H9 (cell line): ENCODE results near the gene NAPSA. TPM values are rescaled to one million over a fixed set of nuclear protein-coding genes. Genes with fewer than 3 reads are reported as not detected.
"Not testable (repeated sequence)": the region's sequence is repeated elsewhere in the genome, so short reads cannot be mapped to it uniquely, and the experiment has no call there.

ENCODE experiments used
- DNase-seq: peaks from one replicate; pipeline ENCODE4 v3.0.0-alpha.2; 2017
- H2AFZ ChIP-seq: one replicate; pipeline ENCODE4 v1.6.1; 2013; ENCODE audit warnings: mild to moderate bottlenecking, low read length, control low read depth, moderate library complexity
- H2AK5ac ChIP-seq: 2 replicates; pipeline ENCODE4 v1.6.1; 2013; ENCODE audit warnings: low read length, control low read depth, mixed read lengths; ENCODE audit not compliant: insufficient read length
- H2BK120ac ChIP-seq: one replicate; pipeline ENCODE4 v1.6.1; 2013; ENCODE audit warnings: low read depth, mild to moderate bottlenecking, low read length, control low read depth, inconsistent platforms; ENCODE audit not compliant: poor library complexity, severe bottlenecking
- H2BK12ac ChIP-seq: 2 replicates; pipeline ENCODE4 v1.6.1; 2013; ENCODE audit warnings: low read length, control low read depth, mixed read lengths, low read depth; ENCODE audit not compliant: insufficient read length
- H2BK15ac ChIP-seq: 2 replicates; pipeline ENCODE4 v1.6.1; 2013; ENCODE audit warnings: low read depth, low read length, control low read depth
- H2BK20ac ChIP-seq: one replicate; pipeline ENCODE4 v1.6.1; 2013; ENCODE audit warnings: low read depth, mild to moderate bottlenecking, low read length, control low read depth, inconsistent platforms; ENCODE audit not compliant: poor library complexity, severe bottlenecking
- H2BK5ac ChIP-seq: 2 replicates; pipeline ENCODE4 v1.6.1; 2013; ENCODE audit warnings: low read length, control low read depth, mixed read lengths; ENCODE audit not compliant: insufficient read length
- H3K14ac ChIP-seq: 2 replicates; pipeline ENCODE4 v1.6.1; 2013; ENCODE audit warnings: low read length, control low read depth; ENCODE audit not compliant: insufficient read depth
- H3K18ac ChIP-seq: 2 replicates; pipeline ENCODE4 v1.6.1; 2013; ENCODE audit warnings: low read depth, mild to moderate bottlenecking, mixed read lengths, low read length, control low read depth; ENCODE audit not compliant: insufficient read length
- H3K23ac ChIP-seq: 2 replicates; pipeline ENCODE4 v1.6.1; 2013; ENCODE audit warnings: low read length, control low read depth, mixed read lengths, low read depth; ENCODE audit not compliant: insufficient read length
- H3K23me2 ChIP-seq: 2 replicates; pipeline ENCODE4 v1.6.1; 2013; ENCODE audit warnings: low read depth, mild to moderate bottlenecking, mixed read lengths, low read length, control low read depth; ENCODE audit not compliant: insufficient read length, poor library complexity, severe bottlenecking
- H3K27ac ChIP-seq: 2 replicates; pipeline ENCODE4 v1.5.1; 2013; ENCODE audit warnings: low read length, control low read depth, mixed read lengths, low read depth; ENCODE audit not compliant: insufficient read length
- H3K27me3 ChIP-seq: 2 replicates; pipeline ENCODE4 v1.6.1; 2013; ENCODE audit warnings: low read length, control low read depth, inconsistent platforms; ENCODE audit not compliant: insufficient read depth
- H3K4ac ChIP-seq: 2 replicates; pipeline ENCODE4 v1.6.1; 2013; ENCODE audit warnings: low read depth, mild to moderate bottlenecking, control low read depth, inconsistent platforms, low read length, moderate library complexity
- H3K4me1 ChIP-seq: 2 replicates; pipeline ENCODE4 v1.6.1; 2013; ENCODE audit warnings: low read length, control low read depth, inconsistent platforms; ENCODE audit not compliant: insufficient read depth
- H3K4me2 ChIP-seq: 2 replicates; pipeline ENCODE4 v1.6.1; 2013; ENCODE audit warnings: low read length, control low read depth, mixed read lengths; ENCODE audit not compliant: insufficient read length, insufficient read depth
- H3K56ac ChIP-seq: 2 replicates; pipeline ENCODE4 v1.6.1; 2013; ENCODE audit warnings: low read depth, mild to moderate bottlenecking, mixed read lengths, low read length, control low read depth; ENCODE audit not compliant: insufficient read length
- H3K79me1 ChIP-seq: 2 replicates; pipeline ENCODE4 v1.6.1; 2013; ENCODE audit warnings: low read depth, mild to moderate bottlenecking, moderate library complexity, low read length, control low read depth, inconsistent platforms; ENCODE audit not compliant: insufficient read depth, poor library complexity, severe bottlenecking
- H3K79me2 ChIP-seq: 2 replicates; pipeline ENCODE4 v1.6.1; 2013; ENCODE audit warnings: low read length, control low read depth, inconsistent platforms; ENCODE audit not compliant: insufficient read depth
- H3K9ac ChIP-seq: 2 replicates; pipeline ENCODE4 v1.6.1; 2013; ENCODE audit warnings: low read length, control low read depth, mixed read lengths; ENCODE audit not compliant: insufficient read length; ENCODE audit errors: extremely low read depth
- H3K9me3 ChIP-seq: one replicate; pipeline ENCODE4 v1.6.1; 2013; ENCODE audit warnings: low read depth, low read length, inconsistent platforms; ENCODE audit not compliant: control insufficient read depth
- H3T11ph ChIP-seq: one replicate; pipeline ENCODE4 v1.6.1; 2013; ENCODE audit warnings: mild to moderate bottlenecking, low read length, control low read depth, inconsistent platforms
- H4K20me1 ChIP-seq: one replicate; pipeline ENCODE4 v1.6.1; 2013; ENCODE audit not compliant: control insufficient read depth, insufficient read length, insufficient read depth
- H4K5ac ChIP-seq: 2 replicates; pipeline ENCODE4 v1.6.1; 2013; ENCODE audit warnings: low read depth, mild to moderate bottlenecking, mixed read lengths, low read length, control low read depth; ENCODE audit not compliant: insufficient read length
- H4K8ac ChIP-seq: replicated peaks from 2 replicates; pipeline ENCODE4 v1.6.1; 2013; ENCODE audit warnings: low read length, control low read depth, mixed read lengths, low read depth; ENCODE audit not compliant: insufficient read length
- H4K91ac ChIP-seq: 2 replicates; pipeline ENCODE4 v1.6.1; 2013; ENCODE audit warnings: low read depth, mild to moderate bottlenecking, moderate library complexity, mixed read lengths, low read length, control low read depth; ENCODE audit not compliant: insufficient read length
- H3K27ac Mint-ChIP-seq, 3 experiments: 2 replicates in 2 of 3; 3 replicates in 1 of 3; pipeline ENCODE4 v1.8.0; 2020 to 2021; ENCODE audit warnings: mixed read lengths in 3 of 3, mild to moderate bottlenecking in 1 of 3, moderate library complexity in 1 of 3
- H3K27me3 Mint-ChIP-seq: 2 replicates; pipeline ENCODE4 v1.8.0; 2021; ENCODE audit warnings: low read depth, mild to moderate bottlenecking, moderate library complexity, mixed read lengths
- H3K36me3 Mint-ChIP-seq, 3 experiments: 2 replicates in 2 of 3; 3 replicates in 1 of 3; pipeline ENCODE4 v1.8.0; 2020 to 2021; ENCODE audit warnings: low read depth in 3 of 3, mixed read lengths in 3 of 3; ENCODE audit not compliant: insufficient read depth in 1 of 3
- H3K4me1 Mint-ChIP-seq, 2 experiments: 2 replicates each; pipeline ENCODE4 v1.8.0; 2020; ENCODE audit warnings: mixed read lengths in 2 of 2
- H3K4me3 Mint-ChIP-seq, 2 experiments: 2 replicates in 1 of 2; 3 replicates in 1 of 2; pipeline ENCODE4 v1.8.0; 2020 to 2021; ENCODE audit warnings: mild to moderate bottlenecking in 2 of 2, mixed read lengths in 2 of 2, moderate library complexity in 1 of 2
- H3K9me3 Mint-ChIP-seq, 2 experiments: 2 replicates in 1 of 2; 3 replicates in 1 of 2; pipeline ENCODE4 v1.8.0; 2020; ENCODE audit warnings: mild to moderate bottlenecking in 2 of 2, mixed read lengths in 2 of 2, moderate library complexity in 1 of 2
- CTCF ChIP-seq: fragments of 200-600 bp; sonication (generic); conservative IDR thresholded peaks from 3 replicates; pipeline ENCODE4 v1.8.0; 2021; ENCODE audit warnings: antibody characterized with exemption, mild to moderate bottlenecking
- WGBS: extraction: QIAGEN DNeasy Blood & Tissue Kit; methylation state at CpG from one replicate; pipeline ENCODE4 v1.1.7; 2013; ENCODE audit warnings: missing lambda C conversion rate, low lambda C conversion rate, mixed read lengths; ENCODE audit not compliant: insufficient read length; ENCODE audit errors: extremely low coverage; 5-methylcytosine and 5-hydroxymethylcytosine counted together
- total RNA-seq: library from RNA; stranded (reverse); gene quantifications from 2 replicates; pipeline ENCODE4 v1.2.1, GENCODE V29; 2021

Gene NAPSA
- total RNA-seq, 1 experiment from 2014 or later = 0.44 TPM

- Histone ChIP-seq H2BK5ac (no peak overlapping the region), H2BK20ac (no peak overlapping the region), H2AK5ac (no peak overlapping the region), H3K9me3 (no peaks in the 10 kb centered on the region), H4K5ac (no peak overlapping the region), H3K4ac (no peak overlapping the region), H3K23ac (no peak overlapping the region), H2BK120ac (no peak overlapping the region), H2AFZ (no peak overlapping the region), H3K79me2 (no peaks in the 10 kb centered on the region), H3T11ph (no peak overlapping the region), H3K79me1 (no peaks in the 10 kb centered on the region), H3K18ac (no peak overlapping the region), H3K4me1 (peaks cover 2% of the 10 kb centered on the region; the same call in 1 of the 2 replicates), H3K9ac (no peak overlapping the region), H4K20me1 (no peaks in the 10 kb centered on the region), H4K8ac (no peak overlapping the region), H3K23me2 (no peaks in the 10 kb centered on the region), H2BK12ac (no peak overlapping the region), H3K27me3 (no peaks in the 10 kb centered on the region), H3K14ac (no peak overlapping the region), H3K4me2 (no peak overlapping the region), H4K91ac (no peak overlapping the region), H3K27ac (no peak overlapping the region), H2BK15ac (no peak overlapping the region), H3K56ac (no peak overlapping the region)
- H3K4me3 Mint-ChIP-seq = no peak overlapping the region
- peaks cover 0 to 8% (median 6%) of the 10 kb centered on the region in 3 experiments; a peak in 3 of 7 replicates for H3K36me3 Mint-ChIP-seq
- peak overlapping the region in 1 of 3 experiments; percentile 34; a peak in 1 of 7 replicates for H3K27ac Mint-ChIP-seq
- peaks cover 7% of the 10 kb centered on the region for H3K27me3 Mint-ChIP-seq
- peaks cover 7 to 14% of the 10 kb centered on the region in 2 experiments for H3K4me1 Mint-ChIP-seq
- H3K9me3 Mint-ChIP-seq = no peaks in the 10 kb centered on the region; a peak in 2 of 5 replicates
- no CpG with 5 or more reads among the region's 13 CpGs for WGBS
- DNase-seq = no peak
- TF ChIP-seq CTCF = no peak
Observed at GRCh38 chr19:50356691-50357177, 8.7 kb downstream of the NAPSA start.

- not testable (repeated sequence) for H3K18ac ChIP-seq, H3K79me1 ChIP-seq, H3K4me2 ChIP-seq, H3K4ac ChIP-seq, H3K4me1 ChIP-seq, H3K27ac ChIP-seq, H3K23ac ChIP-seq, H3K23me2 ChIP-seq, DNase-seq, H3K36me3 Mint-ChIP-seq, H3T11ph ChIP-seq, H3K9ac ChIP-seq, H4K8ac ChIP-seq, H3K9me3 Mint-ChIP-seq, H2BK5ac ChIP-seq, H3K27me3 ChIP-seq, H4K5ac ChIP-seq, H4K91ac ChIP-seq, H2BK120ac ChIP-seq, H2AFZ ChIP-seq, H3K4me3 Mint-ChIP-seq, H3K9me3 ChIP-seq, H4K20me1 ChIP-seq, H3K4me1 Mint-ChIP-seq, H3K14ac ChIP-seq, H3K56ac ChIP-seq, H3K27me3 Mint-ChIP-seq, H2BK20ac ChIP-seq, H3K27ac Mint-ChIP-seq, H3K79me2 ChIP-seq, H2BK12ac ChIP-seq, H2BK15ac ChIP-seq, H2AK5ac ChIP-seq
- WGBS = no CpG with 5 or more reads among the region's 7 CpGs
Observed at GRCh38 chr19:50353487-50353880, 12.0 kb downstream of the NAPSA start.
